Motor neuron (in vitro differentiated cells): Measurements from ENCODE around the gene RC3H2. TPM values are rescaled to one million over a fixed set of nuclear protein-coding genes. Genes with fewer than 3 reads are reported as not detected.
"Not testable (repeated sequence)": the region's sequence is repeated elsewhere in the genome, so short reads cannot be mapped to it uniquely, and the experiment has no call there.

Experiments used
- ATAC-seq, 8 experiments: fragments of 200-7000 bp; cut with Tn5 transposase; replicated peaks in 6 of 8; 2 replicates each; pipeline ENCODE4 v1.8.0; 2021; ENCODE audit warnings: mild to moderate bottlenecking in 8 of 8, moderate library complexity in 8 of 8
- H3K27ac ChIP-seq, 2 donors: fragments of 250-450 bp; sonication (Bioruptor Pico); 2 replicates each; pipeline ENCODE4 v1.9.0; 2021; ENCODE audit warnings: antibody characterized with exemption in 2 of 2, mild to moderate bottlenecking in 2 of 2, moderate library complexity in 1 of 2
- H3K4me1 ChIP-seq, 2 donors: fragments of 250-450 bp; sonication (Bioruptor Pico); replicated peaks in 1 of 2; 2 replicates each; pipeline ENCODE4 v1.6.1; 2021; ENCODE audit warnings: antibody characterized with exemption in 2 of 2, mild to moderate bottlenecking in 2 of 2, moderate library complexity in 1 of 2
- H3K4me3 ChIP-seq, 5 donors: fragments of 250-450 bp; sonication (Bioruptor Pico); 2 replicates each; pipeline ENCODE4 v1.9.0; 2021; ENCODE audit warnings: antibody characterized with exemption in 5 of 5, mild to moderate bottlenecking in 5 of 5, moderate library complexity in 4 of 5
- WGBS, 10 experiments: fragments of 450-650 bp; shearing (Covaris generic); methylation state at CpG; one replicate each; pipeline ENCODE4 v1.0.0; 2022; 5-methylcytosine and 5-hydroxymethylcytosine counted together
- in situ Hi-C, 9 experiments: fragments of 400-800 bp; cut with MboI; loops; one replicate each; pipeline ENCODE4 v1.15.0; 2021; ENCODE audit warnings: low sequenced_read_pairs in 9 of 9, low pct_unique_long_range_greater_than_20kb in 2 of 9; ENCODE audit not compliant: unreplicated experiment in 9 of 9
- total RNA-seq, 8 experiments: library from RNA; unstranded; fragments of 300-600 nt; gene quantifications; 2 replicates each; pipeline versions ENCODE4 v1.2.3 to v1.2.4, GENCODE V29; 2022

RC3H2 gene
- total RNA-seq, 8 experiments from 2014 or later, result 31.6 to 65.3 (median 44.8) TPM

- in situ Hi-C loops, result loop anchor here in 6 of 9 experiments (25.0 kb wide), 3 partner anchors 360 to 710 kb away; no protein-coding TSS in a partner anchor
- Histone ChIP-seq H3K27ac (peak overlapping the region in 1 of 2 donors; percentile 63), H3K4me3 (no peak overlapping the region), H3K4me1 (peaks cover 6 to 23% of the 10 kb centered on the region in 2 donors)
- peak in 1 of 8 experiments; percentile 6 for ATAC-seq
- 89 to 100% (median 96%) methylated on average over 1 to 5 of the region's 6 CpGs; no CpG with 5 or more reads in 5 of the 10 experiments for WGBS, 10 experiments
These were observed 83.1 kb downstream of the RC3H2 start for GRCh38 chr9:122822056-122822455.

GRCh38 chr9:122821278-122821943, 83.7 kb downstream of the RC3H2 start:
- 39 to 100% (median 83%) methylated on average over 1 to 7 of the region's 7 CpGs; no CpG with 5 or more reads in 1 of the 10 experiments for WGBS, 10 experiments
- Histone ChIP-seq H3K4me1 (peaks cover 0 to 17% of the 10 kb centered on the region in 2 donors), H3K4me3 (no peak overlapping the region), H3K27ac (peak overlapping the region; percentile 34 to 63)
- in situ Hi-C loops, result loop anchor here in 6 of 9 experiments (25.0 kb wide), 3 partner anchors 359 to 709 kb away; no protein-coding TSS in a partner anchor
- ATAC-seq, result peak in 6 of 8 experiments; percentile 32 to 95 (median 72)

- no peak for ATAC-seq
- WGBS, 10 experiments, result 83 to 100% (median 94%) methylated on average over 3 to 8 of the region's 11 CpGs; no CpG with 5 or more reads in 1 of the 10 experiments
- in situ Hi-C loops, result loop anchor here in 6 of 9 experiments (25.0 kb wide), 3 partner anchors 358 to 708 kb away; no protein-coding TSS in a partner anchor
- Histone ChIP-seq H3K27ac (no peak overlapping the region), H3K4me3 (no peak overlapping the region), H3K4me1 (peaks cover 0 to 17% of the 10 kb centered on the region in 2 donors)
These were observed 84.7 kb downstream of the RC3H2 start for GRCh38 chr9:122820490-122820845.

GRCh38 chr9:122819791-122820489, 85.2 kb downstream of the RC3H2 start:
- peaks cover 0 to 17% of the 10 kb centered on the region in 2 donors for H3K4me1 ChIP-seq
- 53 to 98% (median 90%) methylated on average over 3 to 9 of the region's 9 CpGs for WGBS, 10 experiments
- H3K27ac ChIP-seq, result no peak overlapping the region
- H3K4me3 ChIP-seq, result no peak overlapping the region
- in situ Hi-C loops, result loop anchor here in 6 of 9 experiments (10.0 to 25.0 kb wide), 4 partner anchors 355 to 708 kb away; no protein-coding TSS in a partner anchor
- ATAC-seq, result peak in 1 of 8 experiments; percentile 44

GRCh38 chr9:122819326-122819725, 85.8 kb downstream of the RC3H2 start:
- ATAC-seq, result peak in 1 of 8 experiments; percentile 8
- in situ Hi-C loops, result loop anchor here in 6 of 9 experiments (10.0 to 25.0 kb wide), 4 partner anchors 355 to 707 kb away; no protein-coding TSS in a partner anchor
- Histone ChIP-seq H3K27ac (no peak overlapping the region), H3K4me1 (peaks cover 0 to 17% of the 10 kb centered on the region in 2 donors), H3K4me3 (no peak overlapping the region)
- WGBS, 10 experiments, result 38 to 100% (median 95%) methylated on average over 1 to 3 of the region's 3 CpGs; no CpG with 5 or more reads in 2 of the 10 experiments

- in situ Hi-C loops, result loop anchor here in 6 of 9 experiments (10.0 to 25.0 kb wide), 4 partner anchors 352 to 704 kb away; no protein-coding TSS in a partner anchor
- H3K27ac ChIP-seq, result no peak overlapping the region
- H3K4me3 ChIP-seq, result no peak overlapping the region
- WGBS, 10 experiments, result 80 to 100% (median 86%) methylated on average over 1 to 11 of the region's 17 CpGs; no CpG with 5 or more reads in 1 of the 10 experiments
- H3K4me1 ChIP-seq, result peaks cover 0 to 7% of the 10 kb centered on the region in 2 donors
- no peak for ATAC-seq
These were observed 88.8 kb downstream of the RC3H2 start for GRCh38 chr9:122816163-122816867.

- in situ Hi-C loops, result loop anchor here in 6 of 9 experiments (10.0 to 25.0 kb wide), 4 partner anchors 351 to 703 kb away; no protein-coding TSS in a partner anchor
- Histone ChIP-seq H3K4me3 (no peak overlapping the region), H3K27ac (no peak overlapping the region), H3K4me1 (no peaks in the 10 kb centered on the region)
- ATAC-seq, result no peak
These were observed 89.6 kb downstream of the RC3H2 start for GRCh38 chr9:122815544-122815943.

- in situ Hi-C loops, result loop anchor here in 7 of 9 experiments (5.0 to 25.0 kb wide), 5 partner anchors 347 to 702 kb away; no protein-coding TSS in a partner anchor
- no peak overlapping the region for H3K27ac ChIP-seq
- no peak overlapping the region for H3K4me3 ChIP-seq
- no peaks in the 10 kb centered on the region for H3K4me1 ChIP-seq
- 50 to 100% (median 81%) methylated on average over 1 to 5 of the region's 6 CpGs; no CpG with 5 or more reads in 1 of the 10 experiments for WGBS, 10 experiments
- ATAC-seq, result no peak
These were observed 90.6 kb downstream of the RC3H2 start for GRCh38 chr9:122814545-122814944.

GRCh38 chr9:122812736-122813135, 92.4 kb downstream of the RC3H2 start:
- Histone ChIP-seq H3K4me1 (no peaks in the 10 kb centered on the region), H3K4me3 (no peak overlapping the region), H3K27ac (no peak overlapping the region)
- no peak for ATAC-seq
- 60 to 100% (median 82%) methylated on average over 1 to 4 of the region's 4 CpGs; no CpG with 5 or more reads in 6 of the 10 experiments for WGBS, 10 experiments
- in situ Hi-C loops, result loop anchor here in 7 of 9 experiments (5.0 to 25.0 kb wide), 5 partner anchors 345 to 700 kb away; no protein-coding TSS in a partner anchor

- Histone ChIP-seq H3K4me3 (no peak overlapping the region), H3K27ac (no peak overlapping the region), H3K4me1 (no peaks in the 10 kb centered on the region)
- WGBS, 10 experiments, result 0 to 10% (median 1%) methylated on average over 1 to 7 of the region's 8 CpGs
- in situ Hi-C loops, result loop anchor here in 7 of 9 experiments (5.0 to 25.0 kb wide), 5 partner anchors 343 to 698 kb away; no protein-coding TSS in a partner anchor
- peak; percentile 85 to 98 (median 94) for ATAC-seq
These were observed 94.7 kb downstream of the RC3H2 start for GRCh38 chr9:122810306-122810946.

GRCh38 chr9:122809261-122809660, 95.9 kb downstream of the RC3H2 start:
- ATAC-seq, H3K4me1 ChIP-seq, H3K4me3 ChIP-seq, H3K27ac ChIP-seq: not testable (repeated sequence)
- WGBS, 10 experiments, result 65 to 100% (median 88%) methylated on average over 1 to 7 of the region's 7 CpGs; no CpG with 5 or more reads in 2 of the 10 experiments
- in situ Hi-C loops, result loop anchor here in 6 of 9 experiments (10.0 to 25.0 kb wide), 4 partner anchors 344 to 697 kb away; no protein-coding TSS in a partner anchor

GRCh38 chr9:122808141-122808540, 97.0 kb downstream of the RC3H2 start:
- no peak for ATAC-seq

More at GRCh38 chr9:122808141-122808540, 97.0 kb downstream of the RC3H2 start:
- in situ Hi-C loops, result loop anchor here in 6 of 9 experiments (10.0 to 25.0 kb wide), 4 partner anchors 343 to 696 kb away; no protein-coding TSS in a partner anchor
- Histone ChIP-seq H3K4me3 (no peak overlapping the region), H3K27ac (no peak overlapping the region), H3K4me1 (no peaks in the 10 kb centered on the region)
- WGBS, 10 experiments, result 63 to 100% (median 73%) methylated on average over 1 to 3 of the region's 3 CpGs; no CpG with 5 or more reads in 4 of the 10 experiments
